Ovary (tissue), 9 donors: Measurements from ENCODE around the gene PALD1. TPM values are rescaled to one million over a fixed set of nuclear protein-coding genes. Genes with fewer than 3 reads are reported as not detected.

Experiments used
- DNase-seq, 5 donors: peaks; one replicate each; pipeline ENCODE4 v3.0.0-alpha.2; 2019 to 2020
- H3K27ac ChIP-seq, 2 donors: fragments of 200-600 bp; one replicate each; pipeline versions ENCODE4 v1.5.1 to v1.8.0; 2019 to 2022
- H3K27me3 ChIP-seq: fragments of 200-600 bp; one replicate; pipeline ENCODE4 v1.8.0; 2022
- H3K36me3 ChIP-seq: fragments of 200-600 bp; sonication (generic); one replicate; pipeline ENCODE4 v1.5.1; 2019
- H3K4me1 ChIP-seq: one replicate; pipeline ENCODE4 v1.8.1; 2013; ENCODE audit warnings: mild to moderate bottlenecking, moderate library complexity; ENCODE audit not compliant: insufficient read depth
- H3K4me3 ChIP-seq: fragments of 200-600 bp; sonication (generic); one replicate; pipeline ENCODE4 v1.5.1; 2017
- H3K9me3 ChIP-seq, 2 donors: fragments of 200-600 bp in 1 of 2; sonication (generic) in 1 of 2; one replicate each; pipeline versions ENCODE4 v1.5.1 to v1.8.1; 2013 to 2019; ENCODE audit warnings: mild to moderate bottlenecking in 1 of 2, moderate library complexity in 1 of 2
- EP300 ChIP-seq: sonication (generic); formaldehyde crosslinking; IDR thresholded peaks from one replicate; pipeline ENCODE4 v1.6.1; 2017; ENCODE audit warnings: antibody characterized with exemption
- POLR2A ChIP-seq: fragments of 450-650 bp; IDR thresholded peaks from one replicate; pipeline ENCODE4 v1.6.1; 2017; ENCODE audit warnings: antibody characterized with exemption, mild to moderate bottlenecking, moderate library complexity
- WGBS, 3 donors: extraction: QIAGEN DNeasy Blood & Tissue Kit in 1 of 3; methylation state at CpG; one replicate each; pipeline versions ENCODE4 v1.1.5 to v1.1.7; 2013 to 2017; 5-methylcytosine and 5-hydroxymethylcytosine counted together
- intact Hi-C, 4 donors: fragments of 100-400 bp; cut with DNase I; formaldehyde crosslinking; loops; one replicate each; pipeline versions ENCODE4 v1.11.0 to v1.15.1; 2022 to 2023
- polyA plus RNA-seq, 2 donors: library from polyadenylated mRNA; stranded (reverse); fragments of 200-250 nt in 1 of 2; fragments of 350-450 nt in 1 of 2; fragmentation: Illumina TruSeq in 1 of 2; extraction: RNeasy Lipid Tissue Mini Kit (QIAGEN cat#74804) in 1 of 2; gene quantifications; one replicate each; pipeline ENCODE4 v1.2.3, GENCODE V29; 2013 to 2014
- total RNA-seq, 7 donors: library from RNA; depleted of rRNA in 2 of 7; stranded (reverse); fragments of >200 nt in 2 of 7; fragmentation: NEBNext Ultra II Directional in 3 of 7; extraction: Animal tissue kit (Norgen Biotek cat#: 25700) in 3 of 7; gene quantifications; one replicate each; pipeline versions ENCODE4 v1.1.0 to v1.2.4, GENCODE V29; 2016 to 2023
- TF ChIP-seq, protein P1 (sequence below), 3 donors: fragments of 450-650 bp in 2 of 3; fragments of 200-600 bp in 1 of 3; IDR thresholded peaks; one replicate each; pipeline versions ENCODE4 v1.5.1 to v1.8.0; 2016 to 2022; ENCODE audit warnings: antibody characterized with exemption in 3 of 3, mild to moderate bottlenecking in 1 of 3
- donor health status: DM: no; HTN: no; CAD: no; lungs with moderate emphysema.
- donor health status: DM: no; HTN: no; CAD: no.
- donor health status: Bipolar disorder and iron deficiency.
- donor health status: DM: yes; HTN: yes; CAD: no.
- donor health status: DM: no; HTN: no; CAD: no.
- donor health status: DM: yes; HTN: yes; CAD: no.

PALD1 gene
- total and polyA plus RNA-seq, 9 donors = 2.2 to 10.5 (median 6.8) TPM

DNA sequence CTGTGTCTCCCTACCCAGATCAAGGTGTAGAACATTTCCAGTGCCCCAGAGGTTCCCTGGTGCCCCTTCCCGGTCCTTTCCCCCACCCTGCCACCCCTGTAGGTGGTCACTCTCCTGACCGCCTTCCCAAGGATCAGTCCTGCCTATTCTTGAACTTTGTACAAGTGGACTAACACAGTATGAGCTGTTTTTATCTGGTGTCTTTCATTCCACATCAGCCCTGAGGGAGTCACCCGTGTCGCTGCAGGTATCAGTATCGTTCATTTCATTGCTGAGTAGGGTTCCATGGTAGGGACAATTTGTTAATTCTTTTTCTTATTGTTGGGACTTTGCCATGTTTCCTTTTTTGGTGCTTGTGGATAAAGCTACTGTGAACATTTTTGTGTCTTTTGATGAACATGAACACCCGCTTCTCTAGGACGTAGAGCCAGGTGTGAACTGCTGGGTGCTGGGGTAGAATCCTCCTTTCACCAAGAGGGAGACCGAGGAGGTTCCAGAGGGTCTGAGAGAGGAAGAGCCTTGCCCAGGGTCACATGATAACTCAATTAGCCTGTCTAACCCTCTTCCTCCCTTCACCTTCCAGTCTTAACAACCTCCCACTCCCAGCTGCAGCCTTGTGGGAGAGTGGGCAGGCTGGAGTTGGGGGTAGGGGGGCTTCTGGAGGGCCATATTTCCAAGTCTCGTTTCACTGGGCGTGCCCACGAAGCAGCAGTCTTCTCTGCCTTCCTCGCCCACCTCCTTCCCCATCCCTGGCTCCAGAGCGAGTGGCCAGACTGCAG lies 18.0 kb downstream of the PALD1 start:
- Histone ChIP-seq H3K9me3 (no peaks in the 10 kb centered on the region), H3K27ac (no peak overlapping the region), H3K27me3 (no peaks in the 10 kb centered on the region), H3K4me1 (peaks cover 13% of the 10 kb centered on the region), H3K4me3 (no peak overlapping the region), H3K36me3 (no peaks in the 10 kb centered on the region)
- WGBS, 3 donors = 85 to 88% (median 86%) methylated on average over 13 of the region's 13 CpGs
- intact Hi-C loops = no loop called here
- no peak for DNase-seq
- TF ChIP-seq POLR2A = no peak
- TF ChIP-seq, protein P1, sequence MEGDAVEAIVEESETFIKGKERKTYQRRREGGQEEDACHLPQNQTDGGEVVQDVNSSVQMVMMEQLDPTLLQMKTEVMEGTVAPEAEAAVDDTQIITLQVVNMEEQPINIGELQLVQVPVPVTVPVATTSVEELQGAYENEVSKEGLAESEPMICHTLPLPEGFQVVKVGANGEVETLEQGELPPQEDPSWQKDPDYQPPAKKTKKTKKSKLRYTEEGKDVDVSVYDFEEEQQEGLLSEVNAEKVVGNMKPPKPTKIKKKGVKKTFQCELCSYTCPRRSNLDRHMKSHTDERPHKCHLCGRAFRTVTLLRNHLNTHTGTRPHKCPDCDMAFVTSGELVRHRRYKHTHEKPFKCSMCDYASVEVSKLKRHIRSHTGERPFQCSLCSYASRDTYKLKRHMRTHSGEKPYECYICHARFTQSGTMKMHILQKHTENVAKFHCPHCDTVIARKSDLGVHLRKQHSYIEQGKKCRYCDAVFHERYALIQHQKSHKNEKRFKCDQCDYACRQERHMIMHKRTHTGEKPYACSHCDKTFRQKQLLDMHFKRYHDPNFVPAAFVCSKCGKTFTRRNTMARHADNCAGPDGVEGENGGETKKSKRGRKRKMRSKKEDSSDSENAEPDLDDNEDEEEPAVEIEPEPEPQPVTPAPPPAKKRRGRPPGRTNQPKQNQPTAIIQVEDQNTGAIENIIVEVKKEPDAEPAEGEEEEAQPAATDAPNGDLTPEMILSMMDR (IDR thresholded peaks at IDR 0.05) = no peak
- no peak for TF ChIP-seq EP300

DNA sequence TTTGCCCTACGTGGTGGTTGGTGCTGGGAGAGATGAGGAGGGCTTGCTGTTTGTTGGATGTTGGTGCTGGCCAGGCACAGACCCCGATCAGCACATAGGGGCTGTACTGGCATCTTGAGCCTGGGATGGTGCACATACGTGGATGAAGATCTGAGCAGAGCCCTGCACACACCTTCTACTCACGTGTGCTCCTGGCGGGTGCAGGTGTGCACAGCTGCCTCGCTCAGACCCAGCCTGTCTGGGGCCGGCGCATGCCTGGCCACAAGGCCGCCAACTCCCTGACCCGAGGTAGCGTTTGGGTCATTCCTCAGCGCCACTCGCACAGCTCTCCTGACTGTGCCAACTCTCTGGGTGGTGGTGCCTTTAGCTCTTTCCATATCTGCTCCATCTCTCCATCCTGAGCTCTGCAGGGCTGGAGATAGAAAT lies 18.6 kb downstream of the PALD1 start:
- H3K4me3 ChIP-seq = no peak overlapping the region
- intact Hi-C loops = no loop called here
- no peak overlapping the region for H3K27ac ChIP-seq
- 85 to 91% (median 88%) methylated on average over 13 of the region's 13 CpGs for WGBS, 3 donors
- H3K9me3 ChIP-seq = no peaks in the 10 kb centered on the region
- DNase-seq = no peak
- H3K27me3 ChIP-seq = no peaks in the 10 kb centered on the region
- TF ChIP-seq, protein P1 (IDR thresholded peaks at IDR 0.05) = no peak
- TF ChIP-seq POLR2A = no peak
- TF ChIP-seq EP300 = no peak
- H3K36me3 ChIP-seq = no peaks in the 10 kb centered on the region
- peaks cover 13% of the 10 kb centered on the region for H3K4me1 ChIP-seq

DNA sequence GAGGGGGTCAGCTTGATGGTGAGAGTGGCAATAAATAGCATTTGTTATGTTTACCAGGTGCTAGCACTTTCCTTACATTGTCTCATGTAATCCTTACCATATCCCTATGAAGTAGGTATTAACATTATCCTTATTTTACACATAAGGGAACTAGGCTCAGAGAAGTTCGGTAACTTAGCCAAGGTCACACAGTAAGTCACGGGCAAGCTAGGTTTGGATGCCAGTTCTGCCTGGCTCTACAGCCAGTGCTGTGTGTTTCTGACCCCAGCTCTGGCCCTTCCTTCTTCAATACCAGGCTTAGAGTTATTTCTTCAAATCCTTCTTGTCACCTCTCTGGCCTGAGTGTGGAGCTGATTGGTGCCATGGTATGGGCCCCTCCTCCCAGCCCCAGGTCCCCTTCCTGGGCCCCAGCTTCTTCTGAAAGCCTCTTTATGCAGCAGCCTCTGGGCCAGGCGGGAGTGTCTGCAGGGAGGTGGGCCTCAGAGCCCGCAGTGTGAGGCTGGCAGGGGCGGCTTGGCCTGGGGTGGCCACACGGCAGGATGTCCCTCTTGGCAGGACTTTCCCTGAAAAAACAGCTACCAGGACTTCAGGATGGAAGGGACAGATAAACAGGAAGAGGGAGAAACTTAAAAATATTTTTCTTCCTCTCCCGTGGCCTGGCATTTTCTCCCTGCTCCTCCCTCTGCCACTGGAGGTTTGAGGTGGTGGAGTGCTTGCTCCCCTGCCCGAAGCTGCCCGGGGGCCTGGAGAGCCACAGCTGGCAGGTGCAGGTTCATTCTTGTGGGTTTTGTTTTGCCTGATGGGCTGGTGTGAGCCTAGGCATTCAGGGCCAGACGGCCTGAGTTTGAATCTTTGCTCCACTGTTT lies 20.6 kb downstream of the PALD1 start:
- Histone ChIP-seq H3K36me3 (no peaks in the 10 kb centered on the region), H3K27me3 (no peaks in the 10 kb centered on the region), H3K4me1 (peaks cover 13% of the 10 kb centered on the region), H3K9me3 (no peaks in the 10 kb centered on the region), H3K27ac (no peak overlapping the region), H3K4me3 (no peak overlapping the region)
- WGBS, 3 donors = 39 to 60% (median 50%) methylated on average over 10 of the region's 10 CpGs
- intact Hi-C loops = no loop called here
- TF ChIP-seq, protein P1 (IDR thresholded peaks at IDR 0.05) = no peak
- TF ChIP-seq POLR2A = no peak
- no peak for TF ChIP-seq EP300
- no peak for DNase-seq

DNA sequence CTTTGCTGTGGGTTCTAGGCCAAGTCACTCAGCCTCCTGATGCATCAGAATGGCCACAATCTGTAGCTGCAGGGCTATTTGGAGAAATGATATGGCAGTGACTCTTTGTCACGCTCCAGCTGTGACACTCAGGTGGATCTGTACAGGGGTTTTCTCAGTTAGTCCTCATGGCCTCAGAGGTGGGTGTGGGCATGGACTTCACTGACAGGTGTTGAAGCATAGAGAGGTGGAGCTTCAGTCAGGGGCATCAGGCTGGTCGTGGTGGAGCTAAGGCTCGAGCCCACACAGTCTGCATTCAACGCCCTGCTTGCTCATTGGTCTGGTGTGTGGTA lies 21.2 kb downstream of the PALD1 start:
- WGBS, 3 donors = 72 to 83% (median 81%) methylated on average over 4 of the region's 4 CpGs

More for the DNA sequence above, 21.2 kb downstream of the PALD1 start:
- no peaks in the 10 kb centered on the region for H3K9me3 ChIP-seq
- DNase-seq = no peak
- H3K4me3 ChIP-seq = no peak overlapping the region
- no peaks in the 10 kb centered on the region for H3K36me3 ChIP-seq
- H3K27ac ChIP-seq = no peak overlapping the region
- TF ChIP-seq EP300 = no peak
- TF ChIP-seq POLR2A = no peak
- TF ChIP-seq, protein P1 (IDR thresholded peaks at IDR 0.05) = no peak
- intact Hi-C loops = no loop called here
- H3K4me1 ChIP-seq = peaks cover 10% of the 10 kb centered on the region
- H3K27me3 ChIP-seq = no peaks in the 10 kb centered on the region
